ENCODE measurements around the gene S100A13.

Gene S100A13

GRCh38 chr1:153631047-153632022 is 4.0 kb upstream of the S100A13 start:
- no peak overlapping the region for H2AFZ ChIP-seq (ENCODE audit: low read depth, low read length, severe bottlenecking)
- no peaks in the 10 kb centered on the region for H4K20me1 ChIP-seq (ENCODE audit: low read depth, low read length)
- H3K9ac ChIP-seq (ENCODE audit: low read length), result no peak overlapping the region
- no peaks in the 10 kb centered on the region for H3K9me2 ChIP-seq (replicated peaks; ENCODE audit: insufficient read depth, low read length)
- no peaks in the 10 kb centered on the region for H3K27me3 ChIP-seq (ENCODE audit: low read length)
- no peak overlapping the region for H3K4me3 ChIP-seq (ENCODE audit: insufficient read depth, low read length, poor library complexity, severe bottlenecking)
- no peak overlapping the region for H3K4me2 ChIP-seq (ENCODE audit: low read depth, low read length, poor library complexity, severe bottlenecking)
- H3K27ac ChIP-seq (ENCODE audit: low read depth, low read length), result no peak overlapping the region
- TF ChIP-seq EZH2phosphoT487 (conservative IDR thresholded peaks at IDR 0.05; ENCODE audit: low read length) (no peak), CTCF (IDR thresholded peaks at IDR 0.05; ENCODE audit: insufficient read depth, low read length, poor library complexity, severe bottlenecking) (no peak)
- H3K79me2 ChIP-seq (ENCODE audit: insufficient read depth, low read length), result peaks cover 22% of the 10 kb centered on the region
- H3K9me3 ChIP-seq (ENCODE audit: insufficient read depth, low read length), result no peaks in the 10 kb centered on the region
- peaks cover 8% of the 10 kb centered on the region; the same call in 1 of the 2 replicates for H3F3A ChIP-seq (ENCODE audit: insufficient read depth)
- H3K36me3 ChIP-seq (ENCODE audit: low read length), result peaks cover 5% of the 10 kb centered on the region

GRCh38 chr1:153630384-153630783 is 3.1 kb upstream of the S100A13 start:
- no peaks in the 10 kb centered on the region for H3K36me3 ChIP-seq (ENCODE audit: low read length)
- no peak overlapping the region for H3K4me3 ChIP-seq (ENCODE audit: insufficient read depth, low read length, poor library complexity, severe bottlenecking)
- H3K4me2 ChIP-seq (ENCODE audit: low read depth, low read length, poor library complexity, severe bottlenecking), result no peak overlapping the region
- no peak overlapping the region for H3K9ac ChIP-seq (ENCODE audit: low read length)
- TF ChIP-seq CTCF (IDR thresholded peaks at IDR 0.05; ENCODE audit: insufficient read depth, low read length, poor library complexity, severe bottlenecking) (no peak), EZH2phosphoT487 (conservative IDR thresholded peaks at IDR 0.05; ENCODE audit: low read length) (no peak)
- peaks cover 13% of the 10 kb centered on the region for H3K79me2 ChIP-seq (ENCODE audit: insufficient read depth, low read length)
- H4K20me1 ChIP-seq (ENCODE audit: low read depth, low read length), result no peaks in the 10 kb centered on the region
- no peak overlapping the region for H3K27ac ChIP-seq (ENCODE audit: low read depth, low read length)
- no peaks in the 10 kb centered on the region for H3K9me2 ChIP-seq (replicated peaks; ENCODE audit: insufficient read depth, low read length)
- no peak overlapping the region for H2AFZ ChIP-seq (ENCODE audit: low read depth, low read length, severe bottlenecking)
- no peaks in the 10 kb centered on the region for H3K9me3 ChIP-seq (ENCODE audit: insufficient read depth, low read length)
- no peaks in the 10 kb centered on the region for H3K27me3 ChIP-seq (ENCODE audit: low read length)
- peaks cover 3% of the 10 kb centered on the region; the same call in 1 of the 2 replicates for H3F3A ChIP-seq (ENCODE audit: insufficient read depth)

- no peaks in the 10 kb centered on the region for H3K27me3 ChIP-seq (ENCODE audit: low read length)
- H3K9me3 ChIP-seq (ENCODE audit: insufficient read depth, low read length), result no peaks in the 10 kb centered on the region
- H3K36me3 ChIP-seq (ENCODE audit: low read length), result no peaks in the 10 kb centered on the region
- H4K20me1 ChIP-seq (ENCODE audit: low read depth, low read length), result no peaks in the 10 kb centered on the region
- H3K4me3 ChIP-seq (ENCODE audit: insufficient read depth, low read length, poor library complexity, severe bottlenecking), result no peak overlapping the region
- H3K9ac ChIP-seq (ENCODE audit: low read length), result no peak overlapping the region
- no peaks in the 10 kb centered on the region for H3K9me2 ChIP-seq (replicated peaks; ENCODE audit: insufficient read depth, low read length)
- peaks cover 9% of the 10 kb centered on the region for H3K79me2 ChIP-seq (ENCODE audit: insufficient read depth, low read length)
- H3K4me2 ChIP-seq (ENCODE audit: low read depth, low read length, poor library complexity, severe bottlenecking), result no peak overlapping the region
- TF ChIP-seq EZH2phosphoT487 (conservative IDR thresholded peaks at IDR 0.05; ENCODE audit: low read length) (no peak), CTCF (IDR thresholded peaks at IDR 0.05; ENCODE audit: insufficient read depth, low read length, poor library complexity, severe bottlenecking) (no peak)
- no peak overlapping the region for H2AFZ ChIP-seq (ENCODE audit: low read depth, low read length, severe bottlenecking)
- peaks cover 3% of the 10 kb centered on the region; the same call in 1 of the 2 replicates for H3F3A ChIP-seq (ENCODE audit: insufficient read depth)
- no peak overlapping the region for H3K27ac ChIP-seq (ENCODE audit: low read depth, low read length)
These were observed 2.7 kb upstream of the S100A13 start for GRCh38 chr1:153629971-153630370.
